T follicular helper cell (primary cell): ENCODE results near the gene COASY.
A peak's percentile ranks its signal among the peaks of the same experiment; 100 is the strongest.

Source experiments
- DNase-seq: peaks from one replicate; pipeline ENCODE4 v3.0.0-alpha.2; 2020; ENCODE audit warnings: low read depth

COASY gene

DNA sequence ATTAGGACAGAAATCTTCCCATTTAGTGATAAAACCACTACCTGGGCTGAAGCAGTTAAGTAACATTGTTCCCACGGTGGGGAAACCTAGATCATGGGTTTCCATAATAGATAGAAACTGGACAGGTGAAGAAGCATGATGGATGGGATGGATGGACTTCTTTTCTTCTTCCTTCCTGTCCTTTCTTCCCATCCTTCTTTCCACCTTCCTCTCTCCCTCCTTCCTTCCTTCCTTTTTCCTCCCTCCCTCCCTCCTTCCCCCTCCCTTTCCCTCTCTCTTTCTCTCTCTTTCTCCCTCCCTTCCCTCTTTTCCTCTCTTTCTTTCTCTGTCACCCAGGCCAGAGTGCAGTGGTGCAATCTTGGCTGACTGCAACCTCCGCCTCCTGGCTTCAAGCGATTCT lies 12.5 kb downstream of the COASY start:
- DNase-seq = no peak

DNA sequence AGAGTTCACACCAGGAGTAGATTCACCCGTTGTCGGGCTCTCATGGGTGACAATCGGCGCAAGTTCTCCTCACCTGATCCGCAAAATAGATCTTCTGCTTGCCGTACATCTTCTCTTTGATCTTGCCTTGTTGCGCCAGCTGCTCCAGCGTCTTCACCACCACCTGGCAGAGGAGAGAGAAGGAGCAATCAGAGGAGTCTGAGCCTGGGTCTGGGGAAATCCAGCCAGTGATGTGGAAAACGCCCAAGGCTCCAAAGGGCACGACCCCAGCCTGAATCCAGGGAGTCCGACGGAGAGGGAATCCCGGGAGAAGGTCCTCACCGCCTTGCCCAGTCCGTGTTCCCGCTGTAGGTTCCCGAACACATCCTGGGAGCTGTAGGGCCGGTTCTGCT lies 15.2 kb downstream of the COASY start:
- no peak for DNase-seq

DNA sequence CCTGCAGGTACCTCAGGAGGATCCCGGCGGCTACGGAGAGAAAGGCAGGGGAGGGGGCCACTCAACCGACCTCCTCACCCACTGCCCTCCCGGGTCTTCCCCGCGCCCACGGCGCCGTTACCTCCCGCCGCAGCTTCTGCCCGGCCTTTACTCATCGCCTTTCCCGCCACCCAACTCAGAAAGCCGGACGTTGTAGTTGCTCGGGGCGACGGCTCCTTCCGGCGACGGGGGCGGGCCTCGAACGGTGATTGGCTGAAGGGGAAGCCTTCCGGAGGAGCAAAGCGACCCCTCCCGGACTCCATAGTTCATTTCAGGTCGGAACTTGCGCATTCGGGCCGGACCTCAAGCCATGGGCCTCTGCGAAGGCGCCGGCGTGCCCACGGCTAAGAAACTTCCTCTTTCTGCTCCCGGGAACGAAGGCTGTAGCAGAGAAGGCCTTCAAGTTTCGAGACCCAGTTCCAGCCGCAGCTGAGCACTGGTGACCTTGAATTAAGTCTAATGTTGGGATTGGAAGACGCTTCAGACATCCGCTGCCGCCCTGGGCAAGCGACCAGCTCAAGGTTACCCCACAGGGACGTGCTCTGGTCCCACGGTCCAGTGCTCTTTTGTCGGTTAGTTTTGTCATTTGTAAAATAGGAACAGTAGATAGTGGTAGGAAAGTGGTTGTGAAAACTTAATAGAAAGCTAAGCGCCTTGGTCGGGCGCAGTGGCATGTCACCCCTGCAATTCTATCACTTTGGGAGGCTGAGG lies 15.8 kb downstream of the COASY start, which contains the start of gene PSMC3IP:
Gene PSMC3IP (minus strand): TSS at position 198 of the 750 bp plus-strand sequence. CDS start 43 bp downstream, at position 155.
- DNase-seq = peak; percentile 85

DNA sequence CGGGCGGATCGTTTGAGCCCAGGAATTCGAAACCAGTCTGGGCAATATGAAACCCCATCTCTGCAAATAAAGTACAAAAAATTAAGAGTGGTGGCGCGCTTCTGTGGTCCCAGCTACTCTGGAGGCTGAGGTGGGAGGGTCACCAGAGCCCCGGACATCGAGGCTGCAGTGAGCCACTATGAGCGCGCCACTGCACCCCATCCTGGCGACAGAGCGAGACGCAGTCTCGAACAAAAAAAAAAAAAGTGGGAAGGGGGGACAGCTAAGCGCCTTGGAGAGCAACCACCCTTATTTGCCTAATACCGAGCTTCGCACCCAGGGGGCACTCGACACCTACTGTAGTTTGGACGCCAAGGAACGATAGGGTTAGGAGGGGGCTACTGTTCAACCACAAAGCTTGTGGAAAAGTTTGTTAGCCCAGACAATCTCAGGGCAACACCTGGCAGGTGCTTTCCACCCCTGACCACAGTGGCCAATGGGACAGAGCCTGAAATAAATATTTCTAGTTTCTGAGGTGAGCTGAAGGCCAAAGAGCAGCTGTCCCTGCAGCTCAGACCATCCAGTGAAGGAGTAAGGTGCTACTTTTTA lies 16.4 kb downstream of the COASY start:
- peak; percentile 55 for DNase-seq

DNA sequence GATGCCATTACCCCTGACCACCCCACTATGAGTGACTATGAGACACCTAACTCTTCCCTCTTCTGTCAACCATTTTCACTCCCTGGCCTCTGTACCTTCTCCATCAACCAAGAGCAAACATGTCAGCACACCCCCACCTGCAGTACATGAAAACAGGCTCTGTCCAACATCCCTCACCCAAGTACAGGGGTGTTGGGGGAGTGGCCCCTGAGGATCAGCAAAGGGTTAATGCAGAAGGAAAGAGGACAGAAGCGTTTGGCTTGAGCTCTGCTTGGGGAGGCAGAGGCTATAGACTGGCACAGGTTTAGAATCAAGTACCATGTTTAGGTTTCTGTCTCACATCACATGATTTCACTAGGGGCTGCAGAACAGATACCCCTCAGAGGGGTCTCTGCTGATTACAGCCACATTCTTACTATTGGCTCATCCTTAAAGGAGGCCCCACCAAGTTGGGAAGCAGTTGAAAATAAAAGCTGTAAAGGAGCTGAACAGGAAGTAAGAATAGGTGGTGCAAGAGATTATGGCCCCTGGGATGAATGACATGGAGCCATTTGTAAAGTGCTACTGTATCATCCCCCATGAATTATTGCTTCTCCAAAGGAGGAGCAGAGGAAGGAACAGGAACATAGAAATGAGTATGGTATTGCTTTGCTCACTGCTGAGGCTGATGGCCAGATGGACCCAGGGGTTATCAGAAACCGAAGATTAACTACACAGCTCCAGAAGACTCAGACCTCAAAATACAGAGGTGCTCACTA lies 18.0 kb downstream of the COASY start:
- no peak for DNase-seq

DNA sequence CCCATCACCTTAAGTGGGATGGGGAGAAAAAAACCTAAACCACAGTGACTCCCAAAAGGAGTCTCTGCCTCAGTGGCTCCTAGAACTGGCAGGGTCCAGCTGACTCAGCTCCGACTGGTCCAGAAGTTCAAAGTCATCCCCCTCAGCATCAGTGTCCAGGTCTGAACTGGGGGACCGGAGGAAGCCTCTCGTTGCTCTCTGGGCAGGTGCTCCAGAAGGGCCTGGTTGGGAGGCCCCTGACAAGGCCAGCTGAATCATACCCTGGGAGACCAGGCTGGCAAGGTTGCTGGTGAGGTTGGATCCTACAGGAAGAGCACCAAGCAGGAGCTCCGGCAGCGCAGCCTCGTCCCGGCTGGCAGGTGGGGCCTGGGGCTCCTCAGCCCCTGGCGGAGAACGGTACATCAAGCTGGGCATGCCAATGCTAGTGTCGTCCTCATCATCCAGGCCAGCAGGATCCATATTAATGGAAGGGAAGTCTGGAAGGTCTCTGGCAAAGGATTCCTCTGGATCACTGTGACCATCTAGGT lies 19.9 kb downstream of the COASY start:
- DNase-seq = no peak

DNA sequence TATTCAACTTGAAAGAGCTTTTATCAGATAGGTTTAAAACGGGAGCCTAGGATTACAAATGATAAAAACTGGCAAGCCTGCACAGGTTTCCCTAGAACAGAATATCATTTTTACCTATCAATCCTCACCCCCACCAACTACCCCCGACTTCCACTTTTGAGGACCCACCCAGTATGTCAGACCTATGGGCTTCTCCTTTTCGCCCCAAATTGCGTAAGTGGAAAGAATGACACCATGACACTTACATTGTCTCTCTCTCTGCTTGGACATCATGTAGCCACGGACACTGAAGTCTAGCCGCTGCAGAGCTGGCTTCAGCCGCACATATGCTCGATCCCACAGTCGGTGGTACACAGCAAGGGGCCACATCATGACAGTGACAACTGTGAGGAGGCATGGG lies 22.9 kb downstream of the COASY start:
- DNase-seq = no peak

DNA sequence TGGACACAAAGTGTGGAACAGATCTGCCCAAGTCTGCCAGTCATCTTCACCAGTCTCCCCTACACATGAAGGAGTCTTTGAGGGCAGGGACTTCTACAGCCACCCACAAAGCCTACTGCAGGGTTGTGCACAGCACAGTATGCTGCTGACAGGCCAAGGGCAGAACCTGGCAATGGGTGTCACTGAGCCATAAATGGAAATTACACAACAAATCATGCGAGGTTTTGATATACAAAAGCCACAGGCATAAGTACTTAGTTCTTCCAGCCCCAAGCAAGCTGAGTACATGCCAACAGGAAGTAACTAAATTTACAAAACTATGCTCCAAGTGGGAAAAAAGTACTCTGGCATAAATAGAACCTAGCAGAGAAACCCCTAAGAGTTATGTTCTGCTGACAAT lies 23.4 kb downstream of the COASY start:
- no peak for DNase-seq

DNA sequence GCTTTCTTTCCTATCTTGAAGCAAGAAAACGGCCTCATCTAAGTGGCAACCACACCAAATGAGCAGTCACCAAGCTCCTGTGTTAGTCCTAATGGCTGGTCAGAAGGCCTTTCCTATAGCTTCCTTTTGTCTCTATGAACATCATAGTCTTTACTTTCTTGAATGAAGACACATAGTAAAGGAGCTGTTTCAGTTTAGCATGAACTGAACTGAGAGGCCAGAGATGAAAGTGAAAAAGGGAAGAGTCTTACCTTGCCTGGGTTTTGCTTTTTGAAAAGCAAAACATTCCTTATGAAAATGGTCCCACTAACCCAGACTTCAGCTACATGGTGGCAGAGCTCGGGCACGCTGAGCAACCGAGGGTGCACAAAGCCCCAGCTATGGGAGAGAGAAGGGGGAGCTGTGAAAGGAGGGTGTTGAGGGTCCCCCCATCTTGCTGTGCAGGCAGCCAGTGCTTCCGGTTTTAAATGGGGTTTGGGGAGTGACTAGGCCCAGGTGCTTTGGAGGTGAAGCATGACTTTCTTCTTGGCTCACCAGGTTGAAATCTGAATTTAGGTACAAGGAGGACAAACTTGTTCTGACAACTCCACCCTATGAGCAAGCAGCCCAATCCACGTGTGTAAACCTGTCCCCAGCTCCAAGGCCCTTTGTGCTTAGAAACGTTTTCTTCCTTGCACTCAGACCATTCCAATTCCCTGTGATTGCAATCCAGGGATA lies 24.7 kb downstream of the COASY start:
- no peak for DNase-seq

DNA sequence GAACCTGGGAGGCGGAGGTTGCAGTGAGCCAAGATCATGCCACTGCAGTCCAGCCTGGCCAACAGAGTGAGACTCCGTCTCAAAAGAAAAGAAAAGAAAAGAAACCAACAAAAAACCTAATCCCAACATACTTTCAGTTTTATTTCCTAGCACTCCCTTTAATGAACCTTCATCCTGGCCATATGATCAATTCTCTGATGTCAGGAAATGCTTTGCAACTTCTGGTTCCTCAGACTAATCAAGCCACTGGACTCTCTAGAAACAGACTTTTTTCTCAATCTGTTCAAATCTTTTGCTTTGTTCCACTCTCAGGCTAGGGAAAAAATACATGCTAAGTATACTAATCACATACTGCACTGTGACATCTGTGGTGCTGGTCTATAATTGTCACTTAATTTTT lies 28.9 kb downstream of the COASY start:
- no peak for DNase-seq

DNA sequence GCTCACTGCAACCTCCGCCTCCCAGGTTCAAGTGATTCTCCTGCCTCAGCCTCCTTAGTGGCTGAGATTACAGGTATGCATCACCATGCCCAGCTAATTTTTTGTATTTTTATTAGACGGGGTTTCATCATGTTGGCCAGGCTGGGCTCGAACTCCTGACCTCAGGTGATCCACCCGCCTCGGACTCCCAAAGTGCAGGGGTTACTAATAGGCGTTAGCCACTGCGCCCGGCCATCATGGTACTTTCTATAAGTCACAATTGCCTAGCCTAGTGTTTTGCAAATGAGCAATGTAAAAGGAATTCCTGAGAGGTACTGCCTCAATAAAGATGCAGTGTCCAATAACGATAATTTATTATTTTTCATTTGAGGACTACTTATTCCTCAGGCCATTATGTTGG lies 29.5 kb downstream of the COASY start:
- no peak for DNase-seq

DNA sequence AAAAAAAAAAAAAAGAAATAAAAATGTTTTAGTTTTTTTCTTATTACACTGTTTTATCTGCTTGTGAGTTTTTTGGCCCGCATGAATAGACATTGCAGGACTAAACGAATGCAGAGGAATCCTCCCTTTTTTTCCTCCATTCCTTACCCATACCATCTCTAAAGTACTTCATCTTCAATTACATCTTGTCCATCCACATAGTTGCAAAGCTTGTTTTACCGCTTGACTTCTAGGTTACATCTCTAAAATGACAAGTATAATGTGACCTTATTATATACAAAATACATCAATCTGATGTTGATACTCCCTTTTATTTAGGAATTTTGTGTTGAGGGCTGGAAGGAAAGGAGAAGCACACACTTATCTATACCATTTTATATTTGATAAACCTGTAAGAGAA lies 34.4 kb downstream of the COASY start:
- no peak for DNase-seq

DNA sequence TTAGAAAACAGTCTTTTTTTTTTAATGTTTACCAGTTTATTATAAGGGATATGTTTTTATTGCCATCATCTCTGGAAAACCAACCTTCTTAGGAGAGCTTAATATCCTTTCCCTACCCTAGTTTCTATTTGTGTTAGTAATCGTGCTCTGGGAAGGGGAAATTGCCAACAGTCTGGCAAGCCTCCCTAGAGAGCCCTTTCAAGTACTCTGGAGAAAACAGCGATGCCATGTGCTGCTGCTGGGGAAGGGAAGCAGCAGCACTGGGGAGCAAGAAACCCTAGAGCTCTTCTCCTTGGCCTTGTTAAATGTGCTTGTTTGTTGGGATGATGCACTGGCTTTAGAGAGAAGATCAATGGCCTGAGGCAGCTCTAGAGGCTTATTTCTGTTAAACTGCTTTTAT lies 37.0 kb downstream of the COASY start:
- no peak for DNase-seq

DNA sequence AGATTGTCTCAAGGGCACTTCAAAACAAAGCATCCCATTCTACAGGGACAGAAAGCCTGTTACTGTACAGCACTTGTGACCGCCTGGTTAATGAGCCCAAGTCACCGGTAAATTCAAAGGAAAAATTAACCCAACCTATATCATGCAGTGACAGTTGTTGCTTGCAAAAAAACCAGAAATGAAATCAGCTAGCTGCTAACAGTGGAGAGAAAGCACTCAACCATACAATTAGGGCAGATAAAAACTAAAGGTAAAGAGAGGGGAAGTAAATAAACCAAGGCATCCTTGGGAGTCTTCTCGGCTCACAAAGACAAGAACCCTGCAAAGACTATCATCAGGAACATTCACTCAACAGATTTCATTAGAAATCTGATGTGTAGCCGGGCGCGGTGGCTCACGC lies 41.4 kb downstream of the COASY start:
- no peak for DNase-seq

DNA sequence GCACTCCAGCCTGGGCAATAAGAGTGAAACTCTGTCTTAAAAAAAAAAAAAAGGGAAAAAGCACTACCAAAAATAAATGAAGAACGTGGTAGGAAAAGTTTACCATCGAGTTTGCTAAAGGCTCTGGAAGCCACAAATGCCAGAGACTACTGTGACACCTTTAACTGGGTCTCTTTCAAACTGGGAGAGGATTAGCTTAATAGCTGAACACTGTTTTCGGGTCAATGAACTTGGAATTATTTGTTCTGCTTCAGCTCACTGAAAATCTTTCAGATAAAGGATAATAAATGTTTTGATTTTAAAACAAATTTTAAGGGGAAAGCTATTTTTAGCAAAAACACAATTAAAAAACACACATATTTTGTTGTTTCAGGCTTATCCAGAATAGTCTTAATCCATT lies 45.8 kb downstream of the COASY start:
- DNase-seq = no peak

DNA sequence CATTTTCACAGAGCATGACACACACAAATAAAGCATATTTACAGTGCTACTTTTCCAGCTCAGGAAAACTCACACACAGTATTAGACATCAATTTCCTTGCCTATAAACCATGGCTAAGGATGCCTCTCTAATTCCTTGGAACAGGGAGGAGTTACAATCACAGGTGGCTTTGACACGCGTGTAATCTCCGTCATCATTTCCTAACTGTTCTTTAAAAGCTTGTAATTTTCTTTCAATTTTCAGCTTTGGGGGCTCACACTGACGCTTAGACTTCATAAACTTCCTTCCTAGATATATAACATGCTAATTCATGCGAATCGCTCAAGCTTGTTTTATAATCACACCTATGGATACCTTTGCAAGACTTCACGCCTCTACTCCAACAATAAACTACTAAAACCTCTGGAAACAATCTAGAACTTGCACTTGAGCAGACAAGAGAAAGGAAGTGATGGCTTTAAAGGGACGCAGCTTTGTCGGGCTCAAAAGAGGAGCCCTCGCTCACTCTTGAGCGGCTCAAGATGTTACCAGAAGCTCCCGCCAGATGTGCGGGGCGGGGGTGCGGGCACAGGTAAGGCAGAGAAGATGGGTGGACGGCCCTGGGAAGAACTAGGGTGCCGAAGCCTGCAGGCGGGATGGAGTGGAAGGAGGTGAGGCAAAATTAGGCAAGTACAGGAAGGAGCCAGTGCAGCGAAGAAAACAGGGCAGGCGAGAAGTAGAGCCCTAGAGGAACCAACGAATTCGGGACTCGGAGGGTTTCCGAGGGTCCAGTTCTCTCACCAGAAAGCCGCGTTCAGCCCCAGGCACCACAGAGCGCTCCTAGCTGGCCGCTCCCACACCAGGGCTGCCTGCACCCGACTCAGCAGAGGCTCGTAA lies 46.6 kb downstream of the COASY start:
- DNase-seq = no peak

DNA sequence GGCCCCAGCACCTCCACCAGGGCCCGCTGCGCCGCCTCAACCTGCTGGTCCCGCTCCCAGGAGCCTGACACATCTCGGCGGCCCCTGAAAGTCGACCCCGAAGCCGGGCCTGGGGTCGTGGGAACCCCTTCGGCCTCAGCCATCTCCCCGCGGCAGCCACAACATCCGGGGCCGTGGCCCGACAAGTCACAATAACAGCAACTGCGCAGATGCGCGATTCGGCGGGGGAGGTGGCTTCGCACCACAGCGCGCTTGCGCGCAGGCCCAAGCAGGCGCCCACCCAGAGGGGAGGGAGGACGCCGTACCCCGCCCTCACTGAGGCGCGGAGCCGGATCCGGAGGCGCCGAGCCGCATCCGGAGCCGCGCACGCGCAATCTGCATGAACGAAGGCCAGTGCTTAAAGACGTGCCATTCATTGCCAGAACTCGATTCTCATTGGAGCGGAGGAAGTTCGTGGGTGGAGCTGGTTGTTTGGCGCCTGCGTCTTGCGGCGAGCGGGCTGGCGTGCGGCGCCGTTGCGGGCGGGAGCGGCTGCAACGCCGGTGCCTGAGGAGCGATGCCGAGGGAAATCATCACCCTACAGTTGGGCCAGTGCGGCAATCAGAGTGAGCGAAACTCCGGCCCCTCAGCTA lies 47.4 kb downstream of the COASY start, which contains the start of the genes RETREG3 and TUBG1:
Gene RETREG3 (minus strand): TSS at position 193 of the 632 bp plus-strand sequence. CDS start 50 bp downstream, at position 143.
Gene TUBG1 (plus strand): TSS at position 502 of the 632 bp plus-strand sequence. CDS start 55 bp downstream, at position 557.
- peak; percentile 99 for DNase-seq

DNA sequence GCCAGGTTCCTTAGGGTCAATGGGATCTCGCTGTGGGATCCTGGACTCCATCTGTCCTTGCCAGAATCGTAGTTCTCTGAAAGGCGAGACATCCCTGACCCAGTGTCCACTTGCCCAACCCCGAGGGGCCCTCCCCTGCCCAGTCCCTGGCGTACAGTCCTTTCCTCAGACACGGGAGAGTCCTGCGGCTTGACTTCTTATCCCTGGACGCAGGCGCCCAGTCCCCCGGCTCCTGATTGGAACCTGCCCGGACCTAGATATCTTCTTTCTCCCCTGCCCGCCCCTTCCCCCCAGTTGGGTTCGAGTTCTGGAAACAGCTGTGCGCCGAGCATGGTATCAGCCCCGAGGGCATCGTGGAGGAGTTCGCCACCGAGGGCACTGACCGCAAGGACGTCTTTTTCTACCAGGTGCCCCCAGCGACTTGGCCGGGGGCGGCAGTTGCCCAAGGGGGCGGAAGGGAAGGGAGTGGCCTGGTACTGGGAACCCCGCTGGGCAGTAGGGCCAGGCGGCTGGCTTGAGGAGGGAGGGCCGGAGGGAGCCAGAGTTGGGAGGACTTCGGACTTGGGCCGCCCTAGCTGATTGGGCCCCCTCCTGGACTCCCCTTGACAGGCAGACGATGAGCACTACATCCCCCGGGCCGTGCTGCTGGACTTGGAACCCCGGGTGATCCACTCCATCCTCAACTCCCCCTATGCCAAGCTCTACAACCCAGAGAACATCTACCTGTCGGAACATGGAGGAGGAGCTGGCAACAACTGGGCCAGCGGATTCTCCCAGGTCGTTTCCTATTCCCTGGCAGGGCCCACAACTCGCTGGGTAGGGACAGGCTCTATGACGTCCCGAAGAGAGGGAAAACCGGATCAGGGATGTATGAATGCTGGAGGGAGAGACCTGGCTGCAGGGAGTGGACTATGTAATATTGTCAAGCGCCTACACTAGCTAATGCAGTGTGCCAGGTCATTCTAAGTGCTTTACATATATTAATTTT lies 48.2 kb downstream of the COASY start:
- DNase-seq = peak; percentile 3

DNA sequence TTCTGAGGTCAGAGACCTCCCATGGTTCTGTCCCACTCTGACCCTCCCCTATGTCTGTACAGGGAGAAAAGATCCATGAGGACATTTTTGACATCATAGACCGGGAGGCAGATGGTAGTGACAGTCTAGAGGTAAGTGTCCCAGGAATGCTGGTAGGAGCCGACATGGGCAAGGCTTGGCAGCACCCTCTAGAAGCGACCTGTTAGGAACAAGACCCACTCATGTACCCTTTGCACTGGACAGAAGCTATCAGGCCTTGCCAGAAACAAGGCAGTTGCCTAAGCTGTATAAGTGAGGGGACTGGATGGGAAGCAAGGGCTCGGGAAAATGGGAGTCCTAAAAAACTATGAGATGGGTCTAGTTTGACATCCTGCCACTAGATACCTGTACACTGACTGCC lies 50.1 kb downstream of the COASY start:
- DNase-seq = no peak
